Fibroblast of mammary gland (primary cell): ENCODE data around the gene TMEM219.

Experiments used
- DNase-seq: peaks from one replicate; pipeline ENCODE4 v3.0.0-alpha.2; 2010; ENCODE audit warnings: low read depth
- H3K4me3 ChIP-seq: 2 replicates; pipeline ENCODE4 v1.5.1; 2011; ENCODE audit warnings: low read depth, mild to moderate bottlenecking, low read length, moderate library complexity; ENCODE audit not compliant: control insufficient read depth
- CTCF ChIP-seq: conservative IDR thresholded peaks from 2 replicates; pipeline ENCODE4 v1.5.1; 2011; ENCODE audit warnings: low read depth, low read length, inconsistent platforms; ENCODE audit not compliant: control insufficient read depth, insufficient read depth

TMEM219 gene

GRCh38 chr16:29968205-29968604 is 6.3 kb downstream of the TMEM219 start:
- no peak for DNase-seq
- TF ChIP-seq CTCF, result no peak
- no peak overlapping the region for H3K4me3 ChIP-seq

- no peak for DNase-seq
- no peak for TF ChIP-seq CTCF
- H3K4me3 ChIP-seq, result no peak overlapping the region
Observed at GRCh38 chr16:29971304-29971703, 9.4 kb downstream of the TMEM219 start.

- no peak overlapping the region for H3K4me3 ChIP-seq
- no peak for DNase-seq
- TF ChIP-seq CTCF, result no peak
Observed at GRCh38 chr16:29972500-29972899, 10.6 kb downstream of the TMEM219 start.

- no peak for DNase-seq
- H3K4me3 ChIP-seq, result no peak overlapping the region
- TF ChIP-seq CTCF, result no peak
Observed at GRCh38 chr16:29972992-29973383, 11.1 kb downstream of the TMEM219 start.

GRCh38 chr16:29973384-29974246 is 11.7 kb downstream of the TMEM219 start, which contains the start of gene TAOK2:
TSS of gene TAOK2 (plus strand) at chr16:29973868. CDS start at chr16:29977773, 3,905 bp downstream.
- no peak for TF ChIP-seq CTCF

GRCh38 chr16:29974291-29975133 is 12.6 kb downstream of the TMEM219 start:
- no peak for TF ChIP-seq CTCF
- no peak for DNase-seq
- H3K4me3 ChIP-seq, result peak overlapping the region; percentile 90

More at GRCh38 chr16:29973384-29974246, 11.7 kb downstream of the TMEM219 start, which contains the start of gene TAOK2:
- peak within 1 kb of the TSS; percentile 90 for H3K4me3 ChIP-seq
- peak; percentile 99 for DNase-seq
